ENCODE results near the gene ACSF3. TPM values are rescaled to one million over a fixed set of nuclear protein-coding genes. Genes with fewer than 3 reads are reported as not detected.

ACSF3 gene
- total RNA-seq, 1 experiment from 2014 or later: 33.5 TPM

DNA sequence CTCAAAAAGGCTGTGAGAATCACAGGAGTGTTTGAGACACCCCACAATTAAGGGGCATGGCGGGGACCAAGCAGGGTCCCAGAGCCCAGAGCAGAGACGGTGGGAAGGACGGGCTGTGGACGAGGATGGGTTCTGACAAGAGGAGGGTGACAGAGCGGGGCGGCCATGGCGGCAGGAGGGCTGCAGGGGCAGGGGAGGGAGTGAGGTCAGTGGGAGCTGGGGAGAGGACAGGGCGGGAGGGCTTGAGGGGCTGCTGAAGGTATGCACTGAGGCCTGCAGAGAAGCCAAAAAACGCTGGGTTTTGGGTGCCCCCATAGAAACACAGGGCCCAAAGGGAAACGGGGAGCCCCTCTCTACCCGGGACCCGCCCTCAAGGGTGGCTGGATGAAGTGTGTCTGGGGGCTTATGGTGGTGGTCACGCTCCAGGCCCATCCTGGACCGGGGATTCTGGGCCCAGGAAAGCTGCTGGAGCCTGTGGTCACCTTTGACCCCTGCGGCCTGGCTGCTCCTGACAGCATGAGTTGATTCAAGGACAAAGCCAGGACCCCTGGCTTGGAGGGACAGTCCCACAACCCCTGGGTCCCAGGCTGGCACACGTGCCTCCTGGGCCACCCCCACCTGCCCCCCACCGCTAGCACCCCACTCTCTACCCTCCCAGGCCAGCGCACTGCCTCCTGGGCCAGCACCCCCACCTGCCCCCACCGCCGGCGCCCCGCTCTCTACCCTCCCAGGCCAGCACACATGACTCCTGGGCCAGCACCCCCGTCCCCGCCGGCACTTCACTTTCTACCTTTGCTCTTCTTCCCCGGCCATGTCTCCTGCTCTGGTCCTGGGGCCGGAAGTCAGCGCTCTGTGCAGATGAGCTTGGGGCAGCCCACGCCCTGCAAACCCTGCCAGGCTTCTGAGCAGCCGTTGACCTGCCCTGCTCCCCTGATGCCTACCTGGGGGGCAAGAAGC, 31.0 kb upstream of the ACSF3 start:
- no peak for DNase-seq
- Histone ChIP-seq H3K36me3 (ENCODE audit: low read depth, low read length) (no peaks in the 10 kb centered on the region), H3K4me2 (ENCODE audit: low read length) (no peak overlapping the region), H2AFZ (ENCODE audit: low read length) (no peak overlapping the region), H3K9ac (ENCODE audit: low read length) (no peak overlapping the region), H4K20me1 (ENCODE audit: low read length) (no peaks in the 10 kb centered on the region), H3F3A (ENCODE audit: low read length, unreplicated experiment) (no peaks in the 10 kb centered on the region), H3K4me3 (ENCODE audit: low read length) (no peak overlapping the region), H3K9me3 (ENCODE audit: low read length) (no peaks in the 10 kb centered on the region), H3K79me2 (ENCODE audit: low read length) (no peaks in the 10 kb centered on the region), H3K4me1 (ENCODE audit: insufficient read depth, low read length) (no peaks in the 10 kb centered on the region), H3K27ac (ENCODE audit: low read length) (no peak overlapping the region), H3K27me3 (ENCODE audit: low read length) (peaks cover 15% of the 10 kb centered on the region), H3K9me2 (replicated peaks; ENCODE audit: low read length) (no peaks in the 10 kb centered on the region)
- TF ChIP-seq EZH2phosphoT487 (IDR thresholded peaks at IDR 0.05; ENCODE audit: borderline replicate concordance, low read length): no peak
- TF ChIP-seq, protein P1, sequence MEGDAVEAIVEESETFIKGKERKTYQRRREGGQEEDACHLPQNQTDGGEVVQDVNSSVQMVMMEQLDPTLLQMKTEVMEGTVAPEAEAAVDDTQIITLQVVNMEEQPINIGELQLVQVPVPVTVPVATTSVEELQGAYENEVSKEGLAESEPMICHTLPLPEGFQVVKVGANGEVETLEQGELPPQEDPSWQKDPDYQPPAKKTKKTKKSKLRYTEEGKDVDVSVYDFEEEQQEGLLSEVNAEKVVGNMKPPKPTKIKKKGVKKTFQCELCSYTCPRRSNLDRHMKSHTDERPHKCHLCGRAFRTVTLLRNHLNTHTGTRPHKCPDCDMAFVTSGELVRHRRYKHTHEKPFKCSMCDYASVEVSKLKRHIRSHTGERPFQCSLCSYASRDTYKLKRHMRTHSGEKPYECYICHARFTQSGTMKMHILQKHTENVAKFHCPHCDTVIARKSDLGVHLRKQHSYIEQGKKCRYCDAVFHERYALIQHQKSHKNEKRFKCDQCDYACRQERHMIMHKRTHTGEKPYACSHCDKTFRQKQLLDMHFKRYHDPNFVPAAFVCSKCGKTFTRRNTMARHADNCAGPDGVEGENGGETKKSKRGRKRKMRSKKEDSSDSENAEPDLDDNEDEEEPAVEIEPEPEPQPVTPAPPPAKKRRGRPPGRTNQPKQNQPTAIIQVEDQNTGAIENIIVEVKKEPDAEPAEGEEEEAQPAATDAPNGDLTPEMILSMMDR (conservative IDR thresholded peaks at IDR 0.05; ENCODE audit: low read depth, low read length): no peak
- no peak for TF ChIP-seq EZH2 (IDR thresholded peaks at IDR 0.05; ENCODE audit: low read length, unreplicated experiment)
- ChIA-PET POLR2A (ENCODE audit: unreplicated experiment) (no interaction called here), CTCF (no interaction called here)
- no peak for ATAC-seq
- intact Hi-C loops (cut with micrococcal nuclease): no loop called here
- no TSS peak for BruUV-seq (replicated peaks)

GRCh38 chr16:89063768-89064320, 29.8 kb upstream of the ACSF3 start:
- intact Hi-C loops (cut with micrococcal nuclease): no loop called here
- no peak overlapping the region for H3K9ac ChIP-seq (ENCODE audit: low read length)
- no peak overlapping the region for H3K4me3 ChIP-seq (ENCODE audit: low read length)
- DNase-seq: no peak
- POLR2A ChIA-PET (ENCODE audit: unreplicated experiment): no interaction called here
- no peaks in the 10 kb centered on the region for H3K36me3 ChIP-seq (ENCODE audit: low read depth, low read length)
- peaks cover 20% of the 10 kb centered on the region for H3K27me3 ChIP-seq (ENCODE audit: low read length)
- H3F3A ChIP-seq (ENCODE audit: low read length, unreplicated experiment): no peaks in the 10 kb centered on the region
- CTCF ChIA-PET: no interaction called here
- TF ChIP-seq EZH2 (IDR thresholded peaks at IDR 0.05; ENCODE audit: low read length, unreplicated experiment) (no peak), EZH2phosphoT487 (IDR thresholded peaks at IDR 0.05; ENCODE audit: borderline replicate concordance, low read length) (no peak)
- TF ChIP-seq, protein P1 (conservative IDR thresholded peaks at IDR 0.05; ENCODE audit: low read depth, low read length): no peak
- ATAC-seq: no peak
- no peaks in the 10 kb centered on the region for H4K20me1 ChIP-seq (ENCODE audit: low read length)
- no peak overlapping the region for H3K4me2 ChIP-seq (ENCODE audit: low read length)
- no peaks in the 10 kb centered on the region for H3K79me2 ChIP-seq (ENCODE audit: low read length)
- no TSS peak for BruUV-seq (replicated peaks)
- no peak overlapping the region for H3K27ac ChIP-seq (ENCODE audit: low read length)
- H3K9me3 ChIP-seq (ENCODE audit: low read length): no peaks in the 10 kb centered on the region
- H3K9me2 ChIP-seq (replicated peaks; ENCODE audit: low read length): no peaks in the 10 kb centered on the region
- H2AFZ ChIP-seq (ENCODE audit: low read length): no peak overlapping the region
- H3K4me1 ChIP-seq (ENCODE audit: insufficient read depth, low read length): no peaks in the 10 kb centered on the region
